SU-DHL-6 (cell line): ENCODE results near the gene FGF5.

Experiments
- CTCF ChIP-seq: fragments of 200-600 bp; sonication (generic); IDR thresholded peaks from one replicate; pipeline ENCODE4 v1.5.1; 2017; ENCODE audit warnings: antibody characterized with exemption, mild to moderate bottlenecking, low read length, moderate library complexity; ENCODE audit not compliant: insufficient read depth, poor library complexity, severe bottlenecking
- EZH2phosphoT487 ChIP-seq: fragments of 200-600 bp; sonication (generic), shearing (Covaris generic); conservative IDR thresholded peaks from 2 replicates; pipeline ENCODE4 v1.6.1; 2018; ENCODE audit warnings: mild to moderate bottlenecking, antibody characterized with exemption, low read length, moderate library complexity, mixed read lengths

DNA sequence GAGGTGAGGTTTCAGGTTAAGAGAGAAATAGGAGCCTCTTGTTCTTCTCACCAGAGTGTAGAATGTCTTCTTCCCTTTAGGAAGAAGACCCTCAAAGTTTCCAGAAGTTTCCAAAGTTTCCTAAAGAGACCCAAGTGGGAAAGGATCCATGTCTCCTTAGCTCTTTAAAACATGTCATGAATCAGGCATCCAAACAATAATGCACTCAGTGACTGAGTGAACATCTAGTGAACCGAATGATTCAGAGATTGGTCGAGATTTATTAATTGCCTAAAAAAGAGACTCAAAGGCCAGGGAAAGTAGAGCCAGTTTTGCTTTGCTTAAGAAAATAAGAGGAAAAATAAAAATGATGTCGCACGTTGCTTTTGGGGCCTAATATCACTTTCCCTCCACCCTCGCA lies 29.4 kb downstream of the FGF5 start:
- TF ChIP-seq CTCF = no peak
- no peak for TF ChIP-seq EZH2phosphoT487
